Liver (tissue), 9 donors: Measurements from ENCODE around the gene SYTL1. TPM values are rescaled to one million over a fixed set of nuclear protein-coding genes. Genes with fewer than 3 reads are reported as not detected.

Source experiments
- DNase-seq: peaks from one replicate; pipeline ENCODE4 v3.0.0-alpha.2; 2017; ENCODE audit warnings: low spot score
- H3K27ac ChIP-seq, 2 donors: one replicate each; pipeline ENCODE4 v1.7.0; 2013; ENCODE audit warnings: inconsistent platforms in 2 of 2, low read length in 2 of 2, control low read depth in 1 of 2, low read depth in 1 of 2, mild to moderate bottlenecking in 1 of 2
- H3K27me3 ChIP-seq, 4 donors: one replicate each; pipeline versions ENCODE4 v1.6.1 to v1.7.0; 2013; ENCODE audit warnings: low read length in 3 of 4, inconsistent platforms in 1 of 4, mild to moderate bottlenecking in 1 of 4, moderate library complexity in 1 of 4; ENCODE audit not compliant: control insufficient read depth in 4 of 4, insufficient read depth in 4 of 4
- H3K36me3 ChIP-seq, 4 donors: one replicate each; pipeline versions ENCODE4 v1.6.1 to v1.7.0; 2013; ENCODE audit warnings: low read length in 3 of 4, mild to moderate bottlenecking in 3 of 4, low read depth in 1 of 4, moderate library complexity in 1 of 4; ENCODE audit not compliant: control insufficient read depth in 4 of 4, insufficient read depth in 3 of 4
- H3K4me1 ChIP-seq, 4 donors: one replicate each; pipeline versions ENCODE4 v1.6.1 to v1.7.0; 2013; ENCODE audit warnings: low read length in 3 of 4, mild to moderate bottlenecking in 3 of 4, moderate library complexity in 1 of 4; ENCODE audit not compliant: control insufficient read depth in 4 of 4, insufficient read depth in 4 of 4
- H3K4me3 ChIP-seq, 3 donors: one replicate each; pipeline versions ENCODE4 v1.6.1 to v1.7.0; 2013; ENCODE audit warnings: low read length in 3 of 3, control low read depth in 1 of 3, low read depth in 1 of 3, mild to moderate bottlenecking in 1 of 3
- H3K9ac ChIP-seq, 2 donors: one replicate each; pipeline ENCODE4 v1.7.0; 2013; ENCODE audit warnings: low read length in 2 of 2, mild to moderate bottlenecking in 2 of 2, moderate library complexity in 2 of 2, control low read depth in 1 of 2, low read depth in 1 of 2
- H3K9me3 ChIP-seq, 4 donors: one replicate each; pipeline versions ENCODE4 v1.6.1 to v1.7.0; 2013; ENCODE audit warnings: low read length in 3 of 4; ENCODE audit not compliant: control insufficient read depth in 4 of 4
- ATF3 ChIP-seq: IDR thresholded peaks from 2 replicates; pipeline ENCODE4 v1.6.1; 2016; ENCODE audit warnings: antibody characterized with exemption
- CTCF ChIP-seq: fragments of 150-350 bp; IDR thresholded peaks from 2 replicates; pipeline ENCODE4 v1.5.1; 2017; ENCODE audit warnings: improper control_type of control experiment, low read depth, low read length; ENCODE audit not compliant: missing input control
- FOXA2 ChIP-seq: IDR thresholded peaks from 2 replicates; pipeline ENCODE4 v1.6.1; 2016; ENCODE audit warnings: antibody characterized with exemption
- GABPA ChIP-seq, 2 donors: IDR thresholded peaks in 1 of 2; conservative IDR thresholded peaks in 1 of 2; 2 replicates each; pipeline ENCODE4 v1.6.1; 2016; ENCODE audit warnings: antibody characterized with exemption in 2 of 2, mild to moderate bottlenecking in 1 of 2, moderate library complexity in 1 of 2
- HNF4A ChIP-seq, 2 donors: conservative IDR thresholded peaks; 2 replicates each; pipeline ENCODE4 v1.6.1; 2016; ENCODE audit warnings: antibody characterized with exemption in 2 of 2, mild to moderate bottlenecking in 2 of 2
- HNF4G ChIP-seq: IDR thresholded peaks from 2 replicates; pipeline ENCODE4 v1.6.1; 2016; ENCODE audit warnings: antibody characterized with exemption
- NR2F2 ChIP-seq: IDR thresholded peaks from 2 replicates; pipeline ENCODE4 v1.6.1; 2016; ENCODE audit warnings: antibody characterized with exemption
- RAD21 ChIP-seq, 2 donors: IDR thresholded peaks; 2 replicates each; pipeline ENCODE4 v1.6.1; 2016; ENCODE audit warnings: antibody characterized with exemption in 2 of 2, mild to moderate bottlenecking in 2 of 2
- REST ChIP-seq: IDR thresholded peaks from 2 replicates; pipeline ENCODE4 v1.6.1; 2016; ENCODE audit warnings: antibody characterized with exemption, mild to moderate bottlenecking
- RXRA ChIP-seq, 2 donors: IDR thresholded peaks; 2 replicates each; pipeline ENCODE4 v1.6.1; 2017 to 2018; ENCODE audit warnings: antibody characterized with exemption in 2 of 2, mild to moderate bottlenecking in 1 of 2
- SP1 ChIP-seq: IDR thresholded peaks from 2 replicates; pipeline ENCODE4 v1.6.1; 2018; ENCODE audit warnings: antibody characterized with exemption, mild to moderate bottlenecking
- TAF1 ChIP-seq: conservative IDR thresholded peaks from 2 replicates; pipeline ENCODE4 v1.6.1; 2016; ENCODE audit warnings: antibody characterized with exemption, mild to moderate bottlenecking
- YY1 ChIP-seq: IDR thresholded peaks from 2 replicates; pipeline ENCODE4 v1.6.1; 2016; ENCODE audit warnings: antibody characterized with exemption, mild to moderate bottlenecking
- WGBS: extraction: QIAGEN DNeasy Blood & Tissue Kit; methylation state at CpG from one replicate; pipeline ENCODE4 v1.1.7; 2013; 5-methylcytosine and 5-hydroxymethylcytosine counted together
- polyA plus RNA-seq, 2 donors: library from polyadenylated mRNA; stranded (reverse) in 1 of 2; unstranded in 1 of 2; fragments of 200-250 nt in 1 of 2; fragments of >200 nt in 1 of 2; fragmentation: Nextera tagmentation in 1 of 2; extraction: Ambion mirVana in 1 of 2; gene quantifications; one replicate each; pipeline versions ENCODE4 v1.2.1 to v1.2.3, GENCODE V29; 2013 to 2015
- total RNA-seq, 2 donors: library from RNA; depleted of rRNA; stranded (reverse); fragments of >200 nt; gene quantifications; one replicate each; pipeline ENCODE4 v1.2.3, GENCODE V29; 2014
- TF ChIP-seq, protein P1 (sequence below): IDR thresholded peaks from 2 replicates; pipeline ENCODE4 v1.6.1; 2016; ENCODE audit warnings: antibody characterized with exemption
- donor health status: healthy.
- donor health status: healthy.
- donor health status: healthy.
- donor health status: healthy.
- donor health status: healthy.

The SYTL1 gene
- total and polyA plus RNA-seq, 4 donors, result 0.73 to 3.9 (median 1.4) TPM

GRCh38 chr1:27338751-27339150 lies 3.1 kb upstream of the SYTL1 start:
- Histone ChIP-seq H3K27me3 (no peaks in the 10 kb centered on the region), H3K4me3 (no peak overlapping the region), H3K27ac (no peak overlapping the region), H3K9ac (no peak overlapping the region), H3K36me3 (peaks cover 5 to 26% (median 19%) of the 10 kb centered on the region in 4 donors), H3K9me3 (no peaks in the 10 kb centered on the region), H3K4me1 (no peaks in the 10 kb centered on the region)
- no peak for TF ChIP-seq FOXA2
- TF ChIP-seq TAF1, result no peak
- TF ChIP-seq YY1, result no peak
- TF ChIP-seq GABPA (IDR thresholded peaks at IDR 0.05 in 1 of 2, conservative IDR thresholded peaks at IDR 0.05 in 1 of 2), result no peak
- TF ChIP-seq ATF3, result no peak
- no peak for TF ChIP-seq RXRA (IDR thresholded peaks at IDR 0.05)
- no peak for TF ChIP-seq NR2F2
- TF ChIP-seq HNF4G, result no peak
- no peak for TF ChIP-seq HNF4A (conservative IDR thresholded peaks at IDR 0.05)
- no peak for TF ChIP-seq CTCF
- TF ChIP-seq SP1, result no peak
- no peak for TF ChIP-seq RAD21 (IDR thresholded peaks at IDR 0.05)
- 96% methylated on average over 6 of the region's 6 CpGs for WGBS
- no peak for DNase-seq

DNA sequence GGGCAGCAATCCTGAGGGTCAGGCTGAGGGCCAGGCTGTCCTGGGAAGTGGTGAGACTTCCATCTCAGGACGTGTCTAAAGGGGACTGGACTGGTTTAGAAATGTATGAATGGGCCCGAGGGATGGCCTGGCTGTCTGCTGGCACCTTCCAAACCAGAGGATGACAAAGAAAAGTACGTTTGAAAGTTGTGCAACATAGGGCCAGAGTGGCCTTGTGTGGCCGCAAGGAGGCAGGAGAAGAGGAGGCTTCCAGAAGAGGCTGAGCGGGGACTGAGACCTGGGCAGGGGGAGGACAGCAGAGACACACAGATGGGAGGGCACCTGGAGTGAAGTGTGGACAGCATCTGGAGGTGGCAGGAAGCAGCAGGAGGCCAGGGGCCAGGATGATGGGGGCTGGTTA lies 2.6 kb upstream of the SYTL1 start:
- Histone ChIP-seq H3K4me1 (no peaks in the 10 kb centered on the region), H3K27me3 (no peaks in the 10 kb centered on the region), H3K4me3 (no peak overlapping the region), H3K9ac (no peak overlapping the region), H3K36me3 (peaks cover 4 to 22% (median 16%) of the 10 kb centered on the region in 4 donors), H3K9me3 (no peaks in the 10 kb centered on the region), H3K27ac (no peak overlapping the region)
- TF ChIP-seq HNF4A (conservative IDR thresholded peaks at IDR 0.05) (no peak), REST (no peak), RXRA (IDR thresholded peaks at IDR 0.05) (no peak), SP1 (no peak)
- TF ChIP-seq, protein P1, sequence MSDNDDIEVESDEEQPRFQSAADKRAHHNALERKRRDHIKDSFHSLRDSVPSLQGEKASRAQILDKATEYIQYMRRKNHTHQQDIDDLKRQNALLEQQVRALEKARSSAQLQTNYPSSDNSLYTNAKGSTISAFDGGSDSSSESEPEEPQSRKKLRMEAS, result no peak
- 58% methylated on average over 5 of the region's 5 CpGs for WGBS
- no peak for DNase-seq
